Right atrium auricular region (tissue), 2 donors: ENCODE data around the gene SYNPO2. TPM values are rescaled to one million over a fixed set of nuclear protein-coding genes. Genes with fewer than 3 reads are reported as not detected.

ENCODE experiments used
- DNase-seq: peaks from one replicate; pipeline ENCODE4 v3.0.0-alpha.2; 2019; ENCODE audit warnings: low spot score
- H3K27ac ChIP-seq, 2 donors: fragments of 200-600 bp; sonication (generic); 1 replicate in 1 of 2; 2 replicates in 1 of 2; pipeline ENCODE4 v1.5.1; 2016 to 2019
- H3K27me3 ChIP-seq, 2 donors: fragments of 200-600 bp; sonication (generic); one replicate each; pipeline versions ENCODE4 v1.5.1 to v1.6.0; 2017 to 2019
- H3K36me3 ChIP-seq: fragments of 200-600 bp; sonication (generic); one replicate; pipeline ENCODE4 v1.5.1; 2016
- H3K4me1 ChIP-seq, 2 donors: fragments of 200-600 bp; sonication (generic); one replicate each; pipeline versions ENCODE4 v1.5.1 to v1.6.0; 2017 to 2019
- H3K4me3 ChIP-seq, 2 donors: fragments of 200-600 bp; sonication (generic); 1 replicate in 1 of 2; 2 replicates in 1 of 2; pipeline ENCODE4 v1.5.1; 2017 to 2019; ENCODE audit warnings: mild to moderate bottlenecking in 1 of 2, moderate library complexity in 1 of 2
- H3K9me3 ChIP-seq, 2 donors: fragments of 200-600 bp; sonication (generic); one replicate each; pipeline ENCODE4 v1.5.1; 2019
- CTCF ChIP-seq, 2 donors: fragments of 200-600 bp; sonication (generic); IDR thresholded peaks; one replicate each; pipeline ENCODE4 v1.5.1; 2019; ENCODE audit warnings: antibody characterized with exemption in 2 of 2
- total RNA-seq, 2 donors: library from RNA; depleted of rRNA; stranded (reverse); fragments of >200 nt; gene quantifications; one replicate each; pipeline ENCODE4 v1.1.0, GENCODE V29; 2016

Gene SYNPO2
- total RNA-seq, 2 donors from 2014 or later, result 85.3 to 152 TPM

GRCh38 chr4:118881512-118882146 is 7.0 kb upstream of the SYNPO2 start:
- DNase-seq, result no peak
- Histone ChIP-seq H3K4me1 (no peaks in the 10 kb centered on the region), H3K27ac (no peak overlapping the region), H3K9me3 (no peaks in the 10 kb centered on the region), H3K36me3 (no peaks in the 10 kb centered on the region), H3K27me3 (no peaks in the 10 kb centered on the region), H3K4me3 (no peak overlapping the region)
- TF ChIP-seq CTCF (IDR thresholded peaks at IDR 0.05), result no peak

- Histone ChIP-seq H3K36me3 (no peaks in the 10 kb centered on the region), H3K4me3 (no peak overlapping the region), H3K9me3 (no peaks in the 10 kb centered on the region), H3K27me3 (no peaks in the 10 kb centered on the region), H3K4me1 (no peaks in the 10 kb centered on the region), H3K27ac (no peak overlapping the region)
- TF ChIP-seq CTCF (IDR thresholded peaks at IDR 0.05), result peak in 1 of 2 donors; percentile 42
- no peak for DNase-seq
Measured at GRCh38 chr4:118883861-118884260, 4.8 kb upstream of the SYNPO2 start.

GRCh38 chr4:118884716-118885115 is 3.9 kb upstream of the SYNPO2 start:
- no peak overlapping the region for H3K27ac ChIP-seq
- H3K36me3 ChIP-seq, result no peaks in the 10 kb centered on the region
- TF ChIP-seq CTCF (IDR thresholded peaks at IDR 0.05), result no peak
- no peaks in the 10 kb centered on the region for H3K27me3 ChIP-seq
- no peak for DNase-seq
- H3K4me3 ChIP-seq, result no peak overlapping the region
- H3K4me1 ChIP-seq, result no peaks in the 10 kb centered on the region
- no peaks in the 10 kb centered on the region for H3K9me3 ChIP-seq

GRCh38 chr4:118889312-118889691 is 648 bp downstream of the SYNPO2 start:
- H3K4me1 ChIP-seq, result peaks cover 0 to 19% of the 10 kb centered on the region in 2 donors
- H3K9me3 ChIP-seq, result no peaks in the 10 kb centered on the region
- H3K36me3 ChIP-seq, result no peaks in the 10 kb centered on the region
- H3K4me3 ChIP-seq, result peak overlapping the region; percentile 68 to 71
- H3K27ac ChIP-seq, result peak overlapping the region; percentile 84 to 91
- no peak for TF ChIP-seq CTCF (IDR thresholded peaks at IDR 0.05)
- no peak for DNase-seq
- H3K27me3 ChIP-seq, result no peaks in the 10 kb centered on the region

GRCh38 chr4:118894034-118894433 is 5.4 kb downstream of the SYNPO2 start:
- TF ChIP-seq CTCF (IDR thresholded peaks at IDR 0.05), result no peak
- Histone ChIP-seq H3K4me3 (peak overlapping the region in 1 of 2 donors; percentile 11), H3K27me3 (no peaks in the 10 kb centered on the region), H3K36me3 (no peaks in the 10 kb centered on the region), H3K27ac (peak overlapping the region; percentile 84 to 91), H3K9me3 (no peaks in the 10 kb centered on the region), H3K4me1 (peaks cover 0 to 36% of the 10 kb centered on the region in 2 donors)
- DNase-seq, result no peak

GRCh38 chr4:118898221-118898620 is 9.6 kb downstream of the SYNPO2 start:
- no peak for DNase-seq
- H3K36me3 ChIP-seq, result no peaks in the 10 kb centered on the region
- H3K27me3 ChIP-seq, result no peaks in the 10 kb centered on the region
- TF ChIP-seq CTCF (IDR thresholded peaks at IDR 0.05), result no peak
- H3K27ac ChIP-seq, result peak overlapping the region; percentile 86 to 91
- H3K4me3 ChIP-seq, result no peak overlapping the region
- H3K4me1 ChIP-seq, result peaks cover 0 to 30% of the 10 kb centered on the region in 2 donors
- H3K9me3 ChIP-seq, result no peaks in the 10 kb centered on the region
